GM19468 (cell line): ENCODE data around the gene TMEM187.

Source experiments
- ATAC-seq: cut with Tn5 transposase; IDR thresholded peaks from one replicate; pipeline ENCODE4 v1.9.1; 2021; ENCODE audit warnings: mild to moderate bottlenecking, moderate library complexity, moderate number of reproducible peaks; ENCODE audit not compliant: unreplicated experiment; ENCODE audit errors: extremely low read depth

Gene TMEM187

GRCh38 chrX:153972368-153973126 lies at the start of gene TMEM187:
Gene TMEM187 (plus strand): TSS chrX:153972754. CDS start chrX:153982063, 9,309 bp downstream.
- peak; percentile 60 for ATAC-seq

- no peak for ATAC-seq
Measured at GRCh38 chrX:153922932-153923857, 49.4 kb upstream of the TMEM187 start.

GRCh38 chrX:153924149-153924861 lies 48.2 kb upstream of the TMEM187 start:
- no peak for ATAC-seq

- ATAC-seq: no peak
Measured at GRCh38 chrX:153925387-153925738, 47.2 kb upstream of the TMEM187 start.

- no peak for ATAC-seq
Measured at GRCh38 chrX:153925739-153926551, 46.6 kb upstream of the TMEM187 start, which contains the start of gene ARHGAP4. Gene ARHGAP4 (minus strand): TSS chrX:153926264. CDS start chrX:153926202, 62 bp downstream.

- ATAC-seq: no peak
Measured at GRCh38 chrX:153926552-153926857, 46.0 kb upstream of the TMEM187 start.

GRCh38 chrX:153926858-153927671 lies 45.5 kb upstream of the TMEM187 start:
- no peak for ATAC-seq

GRCh38 chrX:153927672-153927921 lies 45.0 kb upstream of the TMEM187 start:
- no peak for ATAC-seq

GRCh38 chrX:153927922-153928760 lies 44.4 kb upstream of the TMEM187 start:
- ATAC-seq: peak; percentile 80

- ATAC-seq: no peak
Measured at GRCh38 chrX:153928846-153929245, 43.7 kb upstream of the TMEM187 start.

- no peak for ATAC-seq
Measured at GRCh38 chrX:153929576-153929975, 43.0 kb upstream of the TMEM187 start.

GRCh38 chrX:153930011-153930910 lies 42.3 kb upstream of the TMEM187 start:
- no peak for ATAC-seq

- ATAC-seq: no peak
Measured at GRCh38 chrX:153931151-153931550, 41.4 kb upstream of the TMEM187 start.

GRCh38 chrX:153931748-153932147 lies 40.8 kb upstream of the TMEM187 start:
- no peak for ATAC-seq

- ATAC-seq: no peak
Measured at GRCh38 chrX:153932220-153932915, 40.2 kb upstream of the TMEM187 start.

GRCh38 chrX:153933748-153934147 lies 38.8 kb upstream of the TMEM187 start:
- no peak for ATAC-seq
